Osteoblast (primary cell): ENCODE measurements around the gene ANKS1B. TPM values are rescaled to one million over a fixed set of nuclear protein-coding genes. Genes with fewer than 3 reads are reported as not detected.

ENCODE experiments used
- DNase-seq: peaks from one replicate; pipeline ENCODE4 v3.0.0; 2011; ENCODE audit warnings: low spot score, mixed read lengths; ENCODE audit not compliant: insufficient read length; ENCODE audit errors: missing footprints
- H2AFZ ChIP-seq: 2 replicates; pipeline ENCODE4 v1.6.0; 2011; ENCODE audit warnings: mild to moderate bottlenecking, low read length
- H3K27ac ChIP-seq: 2 replicates; pipeline ENCODE4 v1.5.1; 2011; ENCODE audit warnings: mild to moderate bottlenecking, low read depth, low read length, moderate library complexity
- H3K27me3 ChIP-seq: 2 replicates; pipeline ENCODE4 v1.6.0; 2012; ENCODE audit warnings: mild to moderate bottlenecking, control low read depth, inconsistent platforms, low read length, moderate library complexity; ENCODE audit not compliant: insufficient read depth
- H3K36me3 ChIP-seq: 2 replicates; pipeline ENCODE4 v1.5.1; 2011; ENCODE audit warnings: mild to moderate bottlenecking, low read length, control low read depth, moderate library complexity; ENCODE audit not compliant: insufficient read depth
- H3K4me1 ChIP-seq: 2 replicates; pipeline ENCODE4 v1.5.1; 2011; ENCODE audit warnings: mild to moderate bottlenecking, low read length, control low read depth, moderate library complexity; ENCODE audit not compliant: insufficient read depth
- H3K4me2 ChIP-seq: 2 replicates; pipeline ENCODE4 v1.6.0; 2011; ENCODE audit warnings: mild to moderate bottlenecking, low read length; ENCODE audit not compliant: insufficient read depth
- H3K4me3 ChIP-seq: fragments of 200-600 bp; sonication (generic); 3 replicates; pipeline ENCODE4 v1.5.1; 2012; ENCODE audit warnings: mild to moderate bottlenecking, low read length, inconsistent platforms; ENCODE audit not compliant: insufficient read depth
- H3K79me2 ChIP-seq: 2 replicates; pipeline ENCODE4 v1.6.0; 2012; ENCODE audit warnings: mild to moderate bottlenecking, low read length, control low read depth, inconsistent platforms; ENCODE audit not compliant: insufficient read depth
- H3K9me3 ChIP-seq: 2 replicates; pipeline ENCODE4 v1.5.1; 2011; ENCODE audit warnings: low read depth, low read length, control low read depth
- H4K20me1 ChIP-seq: 2 replicates; pipeline ENCODE4 v1.6.0; 2012; ENCODE audit warnings: mild to moderate bottlenecking, low read length, control low read depth; ENCODE audit not compliant: insufficient read depth
- total RNA-seq: library from RNA; depleted of rRNA; stranded (reverse); fragments of >200 nt; gene quantifications from 2 replicates; pipeline ENCODE4 v1.2.3, GENCODE V29; 2012
- TF ChIP-seq, protein P1 (sequence below): IDR thresholded peaks from 2 replicates; pipeline ENCODE4 v1.5.1; 2011; ENCODE audit warnings: mild to moderate bottlenecking, low read depth, low read length, moderate library complexity; ENCODE audit errors: extremely low read depth

Gene ANKS1B
- total RNA-seq, 1 donor = 2.2 TPM

DNA sequence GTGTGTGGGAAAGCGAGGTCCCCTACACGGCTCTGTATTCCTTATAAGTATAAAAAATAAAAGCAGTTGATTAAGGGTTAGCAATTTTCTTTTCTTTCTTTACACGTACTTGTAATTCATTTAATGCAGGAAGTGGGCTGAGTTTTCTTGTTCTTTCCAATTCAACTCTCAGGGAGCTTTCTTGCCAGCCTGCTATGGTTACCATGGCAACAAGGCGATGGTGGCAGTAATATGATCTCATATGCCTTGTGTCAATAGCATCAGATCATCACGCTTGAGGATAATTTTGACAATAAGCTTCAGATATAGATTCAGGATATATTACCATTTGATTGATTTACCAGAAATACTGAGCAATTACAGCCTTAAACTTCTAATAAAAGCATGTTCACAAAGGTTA is 873.1 kb downstream of the ANKS1B start:
- DNase-seq = no peak
- Histone ChIP-seq H3K9me3 (peaks cover 3% of the 10 kb centered on the region), H3K4me1 (no peaks in the 10 kb centered on the region), H3K36me3 (no peaks in the 10 kb centered on the region), H3K27ac (no peak overlapping the region), H3K4me3 (no peak overlapping the region), H4K20me1 (no peaks in the 10 kb centered on the region), H3K79me2 (no peaks in the 10 kb centered on the region), H3K4me2 (no peak overlapping the region), H3K27me3 (no peaks in the 10 kb centered on the region), H2AFZ (no peak overlapping the region)
- TF ChIP-seq, protein P1, sequence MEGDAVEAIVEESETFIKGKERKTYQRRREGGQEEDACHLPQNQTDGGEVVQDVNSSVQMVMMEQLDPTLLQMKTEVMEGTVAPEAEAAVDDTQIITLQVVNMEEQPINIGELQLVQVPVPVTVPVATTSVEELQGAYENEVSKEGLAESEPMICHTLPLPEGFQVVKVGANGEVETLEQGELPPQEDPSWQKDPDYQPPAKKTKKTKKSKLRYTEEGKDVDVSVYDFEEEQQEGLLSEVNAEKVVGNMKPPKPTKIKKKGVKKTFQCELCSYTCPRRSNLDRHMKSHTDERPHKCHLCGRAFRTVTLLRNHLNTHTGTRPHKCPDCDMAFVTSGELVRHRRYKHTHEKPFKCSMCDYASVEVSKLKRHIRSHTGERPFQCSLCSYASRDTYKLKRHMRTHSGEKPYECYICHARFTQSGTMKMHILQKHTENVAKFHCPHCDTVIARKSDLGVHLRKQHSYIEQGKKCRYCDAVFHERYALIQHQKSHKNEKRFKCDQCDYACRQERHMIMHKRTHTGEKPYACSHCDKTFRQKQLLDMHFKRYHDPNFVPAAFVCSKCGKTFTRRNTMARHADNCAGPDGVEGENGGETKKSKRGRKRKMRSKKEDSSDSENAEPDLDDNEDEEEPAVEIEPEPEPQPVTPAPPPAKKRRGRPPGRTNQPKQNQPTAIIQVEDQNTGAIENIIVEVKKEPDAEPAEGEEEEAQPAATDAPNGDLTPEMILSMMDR = no peak

DNA sequence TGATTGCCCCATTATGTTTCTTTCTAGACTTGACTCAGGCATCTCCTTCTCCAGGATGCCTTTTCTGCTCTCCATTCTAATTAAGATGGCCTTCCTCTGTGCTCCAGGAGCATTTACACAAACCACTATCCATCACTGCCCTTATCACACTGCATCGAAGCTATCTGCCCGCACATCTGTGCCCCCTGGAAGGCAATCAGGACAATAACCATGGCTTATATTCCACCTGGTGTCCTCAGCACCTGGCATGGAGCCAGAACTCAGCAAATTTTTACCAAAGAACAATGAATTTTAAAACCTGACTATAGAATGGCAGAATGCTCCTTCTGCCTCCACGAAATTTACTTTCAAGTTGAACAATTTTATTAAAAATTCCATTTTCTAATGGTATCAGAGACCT is 873.9 kb downstream of the ANKS1B start:
- Histone ChIP-seq H3K27me3 (no peaks in the 10 kb centered on the region), H3K27ac (no peak overlapping the region), H3K9me3 (no peaks in the 10 kb centered on the region), H3K4me1 (no peaks in the 10 kb centered on the region), H3K36me3 (no peaks in the 10 kb centered on the region), H3K4me2 (no peak overlapping the region), H2AFZ (no peak overlapping the region), H3K4me3 (no peak overlapping the region), H4K20me1 (no peaks in the 10 kb centered on the region), H3K79me2 (no peaks in the 10 kb centered on the region)
- TF ChIP-seq, protein P1 = no peak
- no peak for DNase-seq

DNA sequence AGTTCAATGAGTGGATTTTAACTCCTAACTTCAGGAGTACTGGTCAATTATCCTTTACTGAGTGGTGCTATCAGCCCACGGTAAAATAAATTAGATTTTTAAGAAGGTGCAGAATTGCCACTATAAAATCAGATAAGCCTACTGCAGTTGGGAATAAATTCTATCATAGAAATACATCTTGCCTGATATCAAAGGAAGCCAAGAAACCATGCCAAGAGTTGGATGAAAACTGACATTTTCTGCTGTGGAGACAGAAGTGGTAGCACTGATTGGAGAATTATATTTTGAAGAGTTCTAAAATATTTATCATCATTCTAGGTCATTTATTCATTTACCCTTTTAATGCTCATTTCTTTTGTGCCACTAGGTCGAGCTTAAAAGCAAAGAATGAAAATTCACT is 874.5 kb downstream of the ANKS1B start:
- Histone ChIP-seq H3K27me3 (no peaks in the 10 kb centered on the region), H3K36me3 (no peaks in the 10 kb centered on the region), H4K20me1 (no peaks in the 10 kb centered on the region), H3K4me1 (no peaks in the 10 kb centered on the region), H3K79me2 (no peaks in the 10 kb centered on the region), H3K9me3 (no peaks in the 10 kb centered on the region), H3K4me2 (no peak overlapping the region), H3K4me3 (no peak overlapping the region), H3K27ac (no peak overlapping the region), H2AFZ (no peak overlapping the region)
- TF ChIP-seq, protein P1 = no peak
- no peak for DNase-seq

DNA sequence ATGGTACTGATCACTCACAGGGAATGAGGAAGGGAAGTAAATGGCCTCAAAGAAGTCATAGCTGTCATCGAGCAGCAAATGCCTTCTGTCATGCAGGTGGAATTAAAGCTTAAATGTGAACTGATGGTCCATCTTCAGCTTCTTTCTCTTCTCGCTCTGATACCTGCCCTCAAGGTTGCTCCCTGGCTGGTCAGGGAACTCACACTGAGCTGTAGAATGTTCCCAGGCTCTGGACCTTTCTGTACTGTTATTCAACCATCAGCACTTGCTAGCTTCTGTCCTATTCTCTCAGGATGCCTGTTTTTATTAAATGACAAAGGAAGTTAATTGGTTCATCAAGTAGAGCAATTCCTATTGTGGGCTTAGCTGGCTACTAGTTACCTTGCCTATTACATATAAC is 875.8 kb downstream of the ANKS1B start:
- H3K4me1 ChIP-seq = no peaks in the 10 kb centered on the region
- TF ChIP-seq, protein P1 = no peak

More for the DNA sequence above, 875.8 kb downstream of the ANKS1B start:
- no peak for DNase-seq
- Histone ChIP-seq H3K79me2 (no peaks in the 10 kb centered on the region), H4K20me1 (no peaks in the 10 kb centered on the region), H3K9me3 (no peaks in the 10 kb centered on the region), H2AFZ (no peak overlapping the region), H3K36me3 (no peaks in the 10 kb centered on the region), H3K4me3 (no peak overlapping the region), H3K27me3 (no peaks in the 10 kb centered on the region), H3K4me2 (no peak overlapping the region), H3K27ac (no peak overlapping the region)
